ENCODE results near the gene CMSS1.

GRCh38 chr3:100155128-100155527 is 337.5 kb downstream of the CMSS1 start:
- TF ChIP-seq CTCF (IDR thresholded peaks at IDR 0.05) (no peak), EZH2 (IDR thresholded peaks at IDR 0.05) (no peak)

All from neural progenitor cell (in vitro differentiated cells).